ENCODE data around the gene SUGCT.

DNA sequence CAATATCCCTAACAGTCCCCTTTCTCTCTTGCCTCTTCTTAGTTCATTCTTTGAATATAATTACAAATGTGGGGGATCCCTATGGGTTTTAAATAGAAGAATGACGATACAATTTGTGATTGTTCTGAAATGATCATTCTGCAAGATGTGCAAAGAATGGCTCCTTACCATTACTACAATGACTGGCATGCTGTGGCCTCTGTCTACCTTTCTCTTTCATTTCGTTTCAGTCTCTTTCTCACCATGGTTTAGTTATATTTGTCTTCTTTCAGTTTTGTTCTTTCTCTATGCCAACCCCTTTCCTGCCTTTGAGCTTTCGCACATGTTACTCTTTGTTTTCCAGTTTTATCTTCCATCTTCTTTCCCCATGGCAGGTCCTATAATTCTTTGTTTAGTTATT is 176.5 kb downstream of the SUGCT start:
- no peak for TF ChIP-seq POLR2AphosphoS5 (IDR thresholded peaks at IDR 0.05)
- TF ChIP-seq, protein P1, sequence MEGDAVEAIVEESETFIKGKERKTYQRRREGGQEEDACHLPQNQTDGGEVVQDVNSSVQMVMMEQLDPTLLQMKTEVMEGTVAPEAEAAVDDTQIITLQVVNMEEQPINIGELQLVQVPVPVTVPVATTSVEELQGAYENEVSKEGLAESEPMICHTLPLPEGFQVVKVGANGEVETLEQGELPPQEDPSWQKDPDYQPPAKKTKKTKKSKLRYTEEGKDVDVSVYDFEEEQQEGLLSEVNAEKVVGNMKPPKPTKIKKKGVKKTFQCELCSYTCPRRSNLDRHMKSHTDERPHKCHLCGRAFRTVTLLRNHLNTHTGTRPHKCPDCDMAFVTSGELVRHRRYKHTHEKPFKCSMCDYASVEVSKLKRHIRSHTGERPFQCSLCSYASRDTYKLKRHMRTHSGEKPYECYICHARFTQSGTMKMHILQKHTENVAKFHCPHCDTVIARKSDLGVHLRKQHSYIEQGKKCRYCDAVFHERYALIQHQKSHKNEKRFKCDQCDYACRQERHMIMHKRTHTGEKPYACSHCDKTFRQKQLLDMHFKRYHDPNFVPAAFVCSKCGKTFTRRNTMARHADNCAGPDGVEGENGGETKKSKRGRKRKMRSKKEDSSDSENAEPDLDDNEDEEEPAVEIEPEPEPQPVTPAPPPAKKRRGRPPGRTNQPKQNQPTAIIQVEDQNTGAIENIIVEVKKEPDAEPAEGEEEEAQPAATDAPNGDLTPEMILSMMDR (IDR thresholded peaks at IDR 0.05): no peak
